Measurements from ENCODE around the gene SPRYD4. TPM values are rescaled to one million over a fixed set of nuclear protein-coding genes. Genes with fewer than 3 reads are reported as not detected.
"Not testable (repeated sequence)": the region's sequence is repeated elsewhere in the genome, so short reads cannot be mapped to it uniquely, and the experiment has no call there.

The SPRYD4 gene
- polyA plus RNA-seq, 1 donor, result 4.7 TPM

GRCh38 chr12:56494106-56494415, 25.7 kb downstream of the SPRYD4 start:
- DNase-seq; H3K4me1 ChIP-seq (ENCODE audit: control insufficient read depth, insufficient read depth, low read length); H3K36me3 ChIP-seq (ENCODE audit: control insufficient read depth, insufficient read depth, low read length); H3K4me3 ChIP-seq (ENCODE audit: low read length); H3K27ac ChIP-seq (ENCODE audit: low read length): not testable (repeated sequence)
- Histone ChIP-seq H3K9me3 (ENCODE audit: control insufficient read depth, low read depth, low read length) (peaks cover 20% of the 10 kb centered on the region), H3K27me3 (ENCODE audit: control insufficient read depth, insufficient read depth, low read length) (peaks cover 19% of the 10 kb centered on the region)
- WGBS (ENCODE audit: insufficient coverage, low lambda C conversion rate), result no CpG with 5 or more reads among the region's 15 CpGs

DNA sequence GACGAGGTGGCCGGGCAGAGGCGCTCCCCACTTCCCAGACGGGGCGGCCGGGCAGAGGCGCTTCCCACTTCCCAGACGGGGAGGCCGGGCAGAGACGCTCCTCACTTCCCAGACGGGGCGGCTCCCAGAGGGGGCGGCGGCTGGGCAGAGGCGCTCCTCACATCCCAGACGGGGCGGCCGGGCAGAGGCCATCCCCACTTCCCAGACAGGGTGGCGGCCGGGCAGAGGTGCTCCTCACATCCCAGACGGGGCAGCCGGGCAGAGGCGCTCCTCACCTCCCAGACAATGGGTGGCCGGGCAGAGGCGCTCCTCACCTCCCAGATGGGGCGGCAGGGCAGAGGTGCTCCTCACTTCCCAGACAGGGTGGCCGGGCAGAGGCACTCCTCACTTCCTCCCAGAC, 26.1 kb downstream of the SPRYD4 start:
- not testable (repeated sequence) for H3K4me1 ChIP-seq (ENCODE audit: control insufficient read depth, insufficient read depth, low read length); DNase-seq; H3K36me3 ChIP-seq (ENCODE audit: control insufficient read depth, insufficient read depth, low read length); H3K4me3 ChIP-seq (ENCODE audit: low read length); H3K27ac ChIP-seq (ENCODE audit: low read length)
- peaks cover 17% of the 10 kb centered on the region for H3K27me3 ChIP-seq (ENCODE audit: control insufficient read depth, insufficient read depth, low read length)
- peaks cover 20% of the 10 kb centered on the region for H3K9me3 ChIP-seq (ENCODE audit: control insufficient read depth, low read depth, low read length)
- no CpG with 5 or more reads among the region's 27 CpGs for WGBS (ENCODE audit: insufficient coverage, low lambda C conversion rate)

DNA sequence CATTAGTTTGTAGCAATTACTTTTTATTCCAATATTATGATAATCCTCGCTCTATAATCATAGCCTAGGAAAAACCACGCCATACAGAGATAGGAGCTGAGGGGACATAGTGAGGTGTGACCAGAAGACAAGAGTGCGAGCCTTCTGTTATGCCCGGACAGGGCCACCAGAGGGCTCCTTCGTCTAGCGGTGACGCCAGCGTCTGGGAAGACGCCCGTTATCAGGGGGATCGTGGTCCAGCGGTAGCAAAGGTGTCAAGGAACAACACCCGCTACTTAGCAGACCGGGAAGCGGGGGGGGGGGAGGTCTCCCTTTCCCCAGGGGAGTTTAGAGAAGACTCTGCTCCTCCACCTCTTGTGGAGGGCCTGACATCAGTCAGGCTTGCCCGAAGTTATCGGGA, 28.3 kb downstream of the SPRYD4 start:
- WGBS (ENCODE audit: insufficient coverage, low lambda C conversion rate), result no CpG with 5 or more reads among the region's 17 CpGs
- H3K27me3 ChIP-seq (ENCODE audit: control insufficient read depth, insufficient read depth, low read length), result peaks cover 11% of the 10 kb centered on the region
- not testable (repeated sequence) for H3K4me1 ChIP-seq (ENCODE audit: control insufficient read depth, insufficient read depth, low read length); H3K4me3 ChIP-seq (ENCODE audit: low read length); H3K27ac ChIP-seq (ENCODE audit: low read length); DNase-seq; H3K36me3 ChIP-seq (ENCODE audit: control insufficient read depth, insufficient read depth, low read length)
- H3K9me3 ChIP-seq (ENCODE audit: control insufficient read depth, low read depth, low read length), result peaks cover 20% of the 10 kb centered on the region

DNA sequence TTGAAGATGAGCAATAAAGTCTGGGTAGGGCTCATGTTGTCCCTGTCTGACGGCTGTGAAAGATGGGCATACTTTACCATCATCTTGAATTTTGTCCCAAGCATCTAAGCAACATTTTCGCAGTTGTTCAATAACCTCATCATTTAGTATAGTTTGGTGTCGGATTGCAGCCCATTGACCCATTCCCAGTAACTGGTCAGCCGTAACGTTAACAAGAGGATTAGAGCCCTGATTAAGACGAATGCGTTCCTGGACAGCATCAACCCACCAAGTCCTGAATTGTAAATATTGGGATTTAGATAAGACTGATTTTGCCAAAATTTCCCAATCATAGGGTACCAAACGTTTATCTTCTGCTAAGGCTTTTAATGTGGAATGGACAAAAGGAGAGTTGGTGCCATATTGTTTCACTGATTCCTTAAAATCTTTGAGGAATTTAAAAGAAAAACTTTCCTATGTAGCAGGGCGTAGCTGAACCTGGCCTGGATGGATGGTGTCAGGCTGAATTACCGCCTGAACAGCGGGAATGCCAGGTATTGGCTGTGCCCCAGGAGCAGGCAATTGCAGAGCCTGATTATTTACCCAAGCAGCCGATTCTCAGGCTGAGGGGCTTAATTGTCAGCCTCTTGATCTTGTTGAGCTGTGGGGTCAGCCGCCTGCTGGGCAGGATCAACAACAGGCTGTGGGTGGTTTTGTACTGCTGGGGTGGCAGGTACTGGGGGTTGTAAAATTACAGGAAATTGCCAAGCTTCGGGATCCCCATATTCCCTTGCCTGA, 29.9 kb downstream of the SPRYD4 start:
- no CpG with 5 or more reads among the region's 14 CpGs for WGBS (ENCODE audit: insufficient coverage, low lambda C conversion rate)
- not testable (repeated sequence) for H3K4me3 ChIP-seq (ENCODE audit: low read length); DNase-seq; H3K4me1 ChIP-seq (ENCODE audit: control insufficient read depth, insufficient read depth, low read length); H3K27ac ChIP-seq (ENCODE audit: low read length); H3K36me3 ChIP-seq (ENCODE audit: control insufficient read depth, insufficient read depth, low read length)
- Histone ChIP-seq H3K27me3 (ENCODE audit: control insufficient read depth, insufficient read depth, low read length) (peaks cover 11% of the 10 kb centered on the region), H3K9me3 (ENCODE audit: control insufficient read depth, low read depth, low read length) (peaks cover 20% of the 10 kb centered on the region)

DNA sequence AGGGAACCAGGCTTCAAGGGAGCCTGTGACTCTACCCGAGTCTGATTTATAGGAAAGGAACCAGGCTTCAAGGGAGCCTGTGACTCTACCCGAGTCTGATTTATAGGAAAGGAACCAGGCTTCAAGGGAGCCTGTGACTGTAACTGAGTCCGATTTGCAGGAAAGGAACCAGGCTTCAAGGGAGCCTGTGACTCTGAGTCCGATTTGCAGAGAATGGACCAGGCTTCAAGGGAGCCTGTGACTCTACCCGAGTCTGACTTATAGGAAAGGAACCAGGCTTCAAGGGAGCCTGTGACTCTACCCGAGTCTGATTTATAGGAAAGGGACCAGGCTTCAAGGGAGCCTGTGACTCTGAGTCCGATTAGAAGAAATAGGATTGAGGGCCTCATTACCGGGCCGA, 31.1 kb downstream of the SPRYD4 start:
- DNase-seq; H3K27ac ChIP-seq (ENCODE audit: low read length); H3K4me3 ChIP-seq (ENCODE audit: low read length); H3K4me1 ChIP-seq (ENCODE audit: control insufficient read depth, insufficient read depth, low read length); H3K36me3 ChIP-seq (ENCODE audit: control insufficient read depth, insufficient read depth, low read length): not testable (repeated sequence)
- no CpG with 5 or more reads among the region's 9 CpGs for WGBS (ENCODE audit: insufficient coverage, low lambda C conversion rate)
- Histone ChIP-seq H3K27me3 (ENCODE audit: control insufficient read depth, insufficient read depth, low read length) (peaks cover 11% of the 10 kb centered on the region), H3K9me3 (ENCODE audit: control insufficient read depth, low read depth, low read length) (peaks cover 11% of the 10 kb centered on the region)

GRCh38 chr12:56499879-56500278, 31.5 kb downstream of the SPRYD4 start:
- not testable (repeated sequence) for H3K4me1 ChIP-seq (ENCODE audit: control insufficient read depth, insufficient read depth, low read length); H3K27ac ChIP-seq (ENCODE audit: low read length); H3K36me3 ChIP-seq (ENCODE audit: control insufficient read depth, insufficient read depth, low read length); H3K9me3 ChIP-seq (ENCODE audit: control insufficient read depth, low read depth, low read length); DNase-seq; H3K4me3 ChIP-seq (ENCODE audit: low read length)
- WGBS (ENCODE audit: insufficient coverage, low lambda C conversion rate), result no CpG with 5 or more reads among the region's 13 CpGs
- H3K27me3 ChIP-seq (ENCODE audit: control insufficient read depth, insufficient read depth, low read length), result peaks cover 11% of the 10 kb centered on the region

DNA sequence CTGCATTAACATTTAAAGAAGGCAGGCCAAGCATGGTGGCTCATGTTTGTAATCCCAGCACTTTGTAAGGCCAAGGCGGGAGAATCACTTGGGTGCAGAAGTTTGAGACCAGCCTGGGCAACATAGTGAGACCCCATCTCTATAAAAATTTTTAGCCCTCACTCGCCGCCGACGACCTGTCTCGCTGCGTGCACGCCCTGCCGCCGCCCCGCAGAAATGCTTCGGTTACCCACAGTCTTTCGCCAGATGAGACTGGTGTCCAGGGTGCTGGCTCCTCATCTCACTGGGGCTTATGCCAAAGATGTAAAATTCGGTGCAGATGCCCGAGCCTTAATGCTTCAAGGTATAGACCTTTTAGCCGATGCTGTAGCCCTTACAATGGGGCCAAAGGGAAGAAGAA, 42.4 kb downstream of the SPRYD4 start:
- DNase-seq, result no peak
- no peak overlapping the region for H3K27ac ChIP-seq (ENCODE audit: low read length)
- no peaks in the 10 kb centered on the region for H3K4me1 ChIP-seq (ENCODE audit: control insufficient read depth, insufficient read depth, low read length)
- H3K36me3 ChIP-seq (ENCODE audit: control insufficient read depth, insufficient read depth, low read length), result no peaks in the 10 kb centered on the region
- H3K4me3 ChIP-seq (ENCODE audit: low read length), result no peak overlapping the region
- no CpG with 5 or more reads among the region's 16 CpGs for whole genome bisulfite sequencing (ENCODE audit: insufficient coverage, low lambda C conversion rate)
- peaks cover 2% of the 10 kb centered on the region for H3K27me3 ChIP-seq (ENCODE audit: control insufficient read depth, insufficient read depth, low read length)
- no peaks in the 10 kb centered on the region for H3K9me3 ChIP-seq (ENCODE audit: control insufficient read depth, low read depth, low read length)

DNA sequence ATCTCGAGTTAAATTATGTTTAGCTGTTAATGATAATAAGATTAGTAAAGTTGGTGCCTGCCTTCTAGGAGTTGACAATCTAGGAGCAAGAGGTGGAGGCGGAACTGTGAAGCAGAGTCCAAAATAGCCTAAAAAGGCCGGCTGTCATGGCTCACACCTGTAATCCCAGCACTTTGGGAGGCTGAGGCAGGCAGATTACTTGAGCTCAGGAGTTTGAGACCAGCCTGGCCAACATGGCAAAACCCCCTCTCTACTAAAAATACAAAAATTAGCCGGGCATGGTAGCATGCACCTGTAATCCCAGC, 45.6 kb downstream of the SPRYD4 start:
- not testable (repeated sequence) for H3K36me3 ChIP-seq (ENCODE audit: control insufficient read depth, insufficient read depth, low read length); H3K4me1 ChIP-seq (ENCODE audit: control insufficient read depth, insufficient read depth, low read length); H3K27ac ChIP-seq (ENCODE audit: low read length); DNase-seq; H3K27me3 ChIP-seq (ENCODE audit: control insufficient read depth, insufficient read depth, low read length); H3K9me3 ChIP-seq (ENCODE audit: control insufficient read depth, low read depth, low read length); H3K4me3 ChIP-seq (ENCODE audit: low read length)
- WGBS (ENCODE audit: insufficient coverage, low lambda C conversion rate), result no CpG with 5 or more reads among the region's 4 CpGs

DNA sequence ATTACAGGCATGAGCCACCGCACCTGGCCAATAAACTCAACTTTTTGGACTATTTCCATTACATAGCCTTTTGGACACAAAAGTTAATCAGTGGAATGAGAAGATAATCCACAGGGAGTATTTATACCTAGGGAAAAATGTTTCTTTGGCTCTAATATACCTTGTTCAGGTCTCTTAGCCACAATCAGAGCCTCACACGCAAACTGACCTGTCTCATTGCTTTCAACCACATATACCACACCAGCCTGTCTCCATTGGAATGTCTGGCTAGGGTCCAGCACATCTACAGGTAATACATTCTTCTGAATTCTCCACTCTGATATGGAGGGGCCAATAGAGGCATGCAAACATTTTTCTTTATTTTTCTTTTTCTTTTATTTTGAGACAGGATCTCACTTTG, 49.5 kb downstream of the SPRYD4 start:
- Histone ChIP-seq H3K4me1 (ENCODE audit: control insufficient read depth, insufficient read depth, low read length) (peaks cover 5% of the 10 kb centered on the region), H3K27me3 (ENCODE audit: control insufficient read depth, insufficient read depth, low read length) (no peaks in the 10 kb centered on the region), H3K4me3 (ENCODE audit: low read length) (no peak overlapping the region), H3K27ac (ENCODE audit: low read length) (no peak overlapping the region), H3K36me3 (ENCODE audit: control insufficient read depth, insufficient read depth, low read length) (no peaks in the 10 kb centered on the region), H3K9me3 (ENCODE audit: control insufficient read depth, low read depth, low read length) (no peaks in the 10 kb centered on the region)
- no peak for DNase-seq
- no CpG with 5 or more reads among the region's 2 CpGs for WGBS (ENCODE audit: insufficient coverage, low lambda C conversion rate)

- Histone ChIP-seq H3K9me3 (ENCODE audit: control insufficient read depth, low read depth, low read length) (no peaks in the 10 kb centered on the region), H3K27me3 (ENCODE audit: control insufficient read depth, insufficient read depth, low read length) (no peaks in the 10 kb centered on the region), H3K4me1 (ENCODE audit: control insufficient read depth, insufficient read depth, low read length) (peaks cover 10% of the 10 kb centered on the region), H3K36me3 (ENCODE audit: control insufficient read depth, insufficient read depth, low read length) (no peaks in the 10 kb centered on the region), H3K4me3 (ENCODE audit: low read length) (no peak overlapping the region), H3K27ac (ENCODE audit: low read length) (no peak overlapping the region)
- DNase-seq, result no peak
- no CpG with 5 or more reads among the region's 2 CpGs for WGBS (ENCODE audit: insufficient coverage, low lambda C conversion rate)
These were observed 50.2 kb downstream of the SPRYD4 start for GRCh38 chr12:56518570-56518969.

DNA sequence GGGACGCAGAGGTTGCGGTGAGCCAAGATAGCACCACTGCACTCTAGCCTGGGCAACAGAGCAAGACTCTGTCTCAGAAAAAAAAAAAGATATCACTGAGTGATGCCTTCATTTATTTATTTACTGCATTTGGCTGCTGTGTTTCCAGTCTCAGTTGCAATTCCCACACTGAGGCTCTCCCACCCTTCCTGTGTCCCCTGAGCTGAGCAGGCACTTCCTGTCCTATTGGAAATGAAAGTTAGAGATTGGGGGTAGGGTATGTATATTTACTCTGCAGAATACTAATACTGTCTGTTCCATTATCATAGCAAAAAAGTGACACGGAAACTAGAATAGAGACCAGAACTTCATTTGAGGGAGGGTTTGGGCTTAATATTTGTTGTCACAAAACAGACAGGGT, 51.7 kb downstream of the SPRYD4 start:
- Histone ChIP-seq H3K4me1 (ENCODE audit: control insufficient read depth, insufficient read depth, low read length) (peaks cover 10% of the 10 kb centered on the region), H3K9me3 (ENCODE audit: control insufficient read depth, low read depth, low read length) (no peaks in the 10 kb centered on the region), H3K27me3 (ENCODE audit: control insufficient read depth, insufficient read depth, low read length) (no peaks in the 10 kb centered on the region), H3K27ac (ENCODE audit: low read length) (peak overlapping the region; percentile 92), H3K4me3 (ENCODE audit: low read length) (no peak overlapping the region), H3K36me3 (ENCODE audit: control insufficient read depth, insufficient read depth, low read length) (no peaks in the 10 kb centered on the region)
- no CpG with 5 or more reads among the region's 3 CpGs for WGBS (ENCODE audit: insufficient coverage, low lambda C conversion rate)
- peak in 1 of 2 donors; percentile 16 for DNase-seq

All from large intestine (tissue), 3 donors.